Natural killer cell treated with Interleukin-12 subunit alpha and Interleukin-12 subunit beta and Interleukin-15 and Interleukin-18, amount 100 ng/mL, for 72 hours (primary cell): Measurements from ENCODE around the gene MYO5B. TPM values are rescaled to one million over a fixed set of nuclear protein-coding genes. Genes with fewer than 3 reads are reported as not detected.
"Not testable (repeated sequence)": the region's sequence is repeated elsewhere in the genome, so short reads cannot be mapped to it uniquely, and the experiment has no call there.

Experiments used
- ATAC-seq, 2 donors: fragments of 150-1000 bp; cut with Tn5 transposase in 1 of 2; sonication (Bioruptor Pico), chemical (Tn5 transposase) in 1 of 2; 2 replicates each; pipeline ENCODE4 v1.10.0; 2021
- DNase-seq: peaks from one replicate; pipeline ENCODE4 v3.0.0; 2022; ENCODE audit warnings: low spot score
- H3K27ac Mint-ChIP-seq, 2 donors: 1 replicate in 1 of 2; 2 replicates in 1 of 2; pipeline ENCODE4 v1.8.0; 2022; ENCODE audit warnings: mixed read lengths in 2 of 2, mild to moderate bottlenecking in 1 of 2, moderate library complexity in 1 of 2
- H3K27me3 Mint-ChIP-seq, 2 donors: 1 replicate in 1 of 2; 2 replicates in 1 of 2; pipeline ENCODE4 v1.8.0; 2022; ENCODE audit warnings: mixed read lengths in 2 of 2
- H3K36me3 Mint-ChIP-seq: one replicate; pipeline ENCODE4 v1.8.0; 2022; ENCODE audit warnings: mixed read lengths
- H3K4me1 Mint-ChIP-seq, 2 donors: 1 replicate in 1 of 2; 2 replicates in 1 of 2; pipeline ENCODE4 v1.8.0; 2022; ENCODE audit warnings: low read depth in 2 of 2, mixed read lengths in 2 of 2, mild to moderate bottlenecking in 1 of 2
- H3K4me3 Mint-ChIP-seq: one replicate; pipeline ENCODE4 v1.8.0; 2022; ENCODE audit warnings: mixed read lengths
- H3K9me3 Mint-ChIP-seq: 2 replicates; pipeline ENCODE4 v1.8.0; 2022; ENCODE audit warnings: mixed read lengths
- total RNA-seq, 2 donors: library from RNA; stranded (reverse); gene quantifications; one replicate each; pipeline ENCODE4 v1.2.3, GENCODE V29; 2022

Gene MYO5B
- total RNA-seq, 2 donors from 2014 or later: not detected

DNA sequence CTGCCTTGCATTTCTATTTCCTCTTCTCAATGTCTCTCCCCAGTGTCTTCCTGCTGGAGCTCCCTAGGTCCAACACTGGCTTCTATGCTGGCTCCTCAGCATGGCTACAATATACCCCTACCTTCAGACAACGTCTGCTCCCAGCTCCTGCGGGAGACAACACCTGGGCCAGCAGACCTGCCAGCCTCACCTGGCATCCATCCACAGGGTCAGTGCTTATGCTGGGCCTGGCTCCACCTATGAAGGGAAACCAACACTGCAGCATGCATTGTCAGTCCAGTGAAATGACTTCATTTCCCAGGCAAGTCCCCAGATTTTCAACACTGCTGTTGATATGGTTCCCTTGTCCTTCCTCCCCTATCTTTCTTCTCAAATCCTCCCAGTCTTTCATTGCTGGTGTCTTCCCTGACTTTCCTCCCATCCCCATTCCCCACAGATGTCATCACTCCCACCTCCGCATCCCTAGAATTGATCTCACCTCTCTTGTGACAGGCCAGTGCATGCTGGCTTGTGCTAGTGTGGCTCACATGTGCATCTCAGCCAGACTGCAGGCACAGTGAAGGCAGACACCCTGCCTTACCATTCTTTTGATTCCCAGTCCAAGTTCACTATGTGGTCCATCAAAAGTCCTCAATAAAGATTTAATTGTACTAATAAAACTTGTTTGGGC is 98.0 kb downstream of the MYO5B start:
- Mint-ChIP-seq H3K9me3 (no peaks in the 10 kb centered on the region), H3K4me1 (no peaks in the 10 kb centered on the region), H3K27me3 (peaks cover 24 to 38% of the 10 kb centered on the region in 2 donors), H3K36me3 (no peaks in the 10 kb centered on the region), H3K27ac (no peak overlapping the region), H3K4me3 (no peak overlapping the region)
- DNase-seq (no peak), ATAC-seq (peak; percentile 36 to 44)

DNA sequence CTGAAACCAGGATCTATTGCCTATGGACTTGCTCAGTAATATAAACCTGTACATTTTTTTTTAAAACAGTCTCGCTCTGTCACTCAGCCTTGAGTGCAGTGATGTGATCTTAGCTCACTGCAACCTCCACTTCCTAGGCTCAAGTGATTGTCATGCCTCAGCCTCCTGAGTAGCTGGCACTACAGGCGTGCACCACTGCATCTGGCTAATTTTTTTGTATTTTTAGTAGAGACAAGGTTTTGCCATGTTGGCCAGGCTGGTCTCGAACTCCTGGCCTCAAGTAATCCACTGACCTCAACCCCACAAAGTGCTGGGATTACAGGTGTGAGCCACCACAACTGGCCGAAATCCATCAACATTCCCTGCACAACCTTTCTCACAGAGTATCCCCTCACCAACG is 100.2 kb downstream of the MYO5B start:
- H3K9me3 Mint-ChIP-seq, ATAC-seq, H3K4me3 Mint-ChIP-seq, H3K4me1 Mint-ChIP-seq, DNase-seq, H3K36me3 Mint-ChIP-seq, H3K27ac Mint-ChIP-seq: not testable (repeated sequence)
- peaks cover 27 to 45% of the 10 kb centered on the region in 2 donors for H3K27me3 Mint-ChIP-seq

DNA sequence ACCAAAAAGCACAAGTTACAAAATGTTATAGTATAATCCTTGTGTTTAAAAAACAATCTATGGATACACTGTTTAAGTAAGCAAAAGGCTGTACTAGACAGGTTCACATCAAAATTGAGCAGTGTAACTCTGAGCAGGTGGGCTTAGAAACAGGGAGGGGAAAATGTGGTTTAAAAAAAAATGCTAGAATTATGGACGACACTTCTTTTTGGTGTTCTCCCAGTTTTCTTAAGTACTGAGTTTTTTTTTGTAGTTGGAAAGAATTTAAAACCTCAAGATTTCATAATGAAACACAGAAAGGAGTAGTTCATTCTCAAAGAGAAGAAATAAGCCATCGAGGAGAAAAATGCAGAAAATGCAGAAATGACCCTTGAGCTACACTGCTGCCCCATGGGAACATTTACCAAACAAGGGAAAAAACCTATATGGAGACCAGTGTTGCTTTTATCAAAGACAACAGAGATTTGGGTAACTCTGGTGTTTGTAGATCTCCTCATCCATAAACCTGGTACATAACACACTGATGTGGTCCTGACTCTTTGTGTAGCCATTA is 100.7 kb downstream of the MYO5B start:
- ATAC-seq (no peak), DNase-seq (no peak)
- no peaks in the 10 kb centered on the region for H3K36me3 Mint-ChIP-seq
- no peaks in the 10 kb centered on the region for H3K9me3 Mint-ChIP-seq
- H3K4me1 Mint-ChIP-seq: no peaks in the 10 kb centered on the region
- H3K4me3 Mint-ChIP-seq: no peak overlapping the region
- peaks cover 27 to 45% of the 10 kb centered on the region in 2 donors for H3K27me3 Mint-ChIP-seq
- no peak overlapping the region for H3K27ac Mint-ChIP-seq

DNA sequence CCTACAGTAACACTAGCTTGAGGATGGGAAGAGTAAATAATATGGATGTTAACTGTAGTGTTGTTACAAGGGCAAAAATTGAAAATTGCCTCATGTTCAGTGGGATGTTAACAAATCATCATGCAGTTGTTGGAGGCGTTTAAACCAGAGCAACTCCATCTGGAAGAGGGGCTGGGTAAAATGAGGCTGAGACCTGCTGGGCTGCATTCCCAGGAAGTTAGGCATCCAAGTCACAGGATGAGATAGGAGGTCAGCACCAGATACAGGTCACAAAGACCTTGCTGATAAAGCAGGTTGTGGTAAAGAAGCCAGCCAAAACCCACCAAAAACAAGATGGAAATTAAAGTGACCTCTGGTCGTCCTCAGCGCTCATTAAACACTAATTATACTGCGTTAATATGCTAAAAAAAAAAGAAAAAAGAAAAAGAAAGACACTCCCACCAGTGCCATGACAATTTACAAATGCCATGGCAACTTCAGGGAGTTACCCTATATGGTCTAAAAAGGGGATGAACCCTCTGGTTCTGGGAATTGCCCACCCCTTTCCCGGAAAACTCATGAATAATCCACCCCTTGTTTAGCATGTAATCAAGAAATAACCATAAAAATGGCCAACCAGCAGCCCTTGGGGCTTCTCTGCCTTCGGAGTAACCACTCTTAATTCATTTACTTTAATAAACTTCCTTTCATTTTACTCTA is 101.4 kb downstream of the MYO5B start:
- Mint-ChIP-seq H3K27ac (no peak overlapping the region), H3K4me3 (no peak overlapping the region), H3K9me3 (no peaks in the 10 kb centered on the region), H3K27me3 (peaks cover 27 to 45% of the 10 kb centered on the region in 2 donors), H3K36me3 (no peaks in the 10 kb centered on the region), H3K4me1 (no peaks in the 10 kb centered on the region)
- ATAC-seq (no peak), DNase-seq (no peak)

DNA sequence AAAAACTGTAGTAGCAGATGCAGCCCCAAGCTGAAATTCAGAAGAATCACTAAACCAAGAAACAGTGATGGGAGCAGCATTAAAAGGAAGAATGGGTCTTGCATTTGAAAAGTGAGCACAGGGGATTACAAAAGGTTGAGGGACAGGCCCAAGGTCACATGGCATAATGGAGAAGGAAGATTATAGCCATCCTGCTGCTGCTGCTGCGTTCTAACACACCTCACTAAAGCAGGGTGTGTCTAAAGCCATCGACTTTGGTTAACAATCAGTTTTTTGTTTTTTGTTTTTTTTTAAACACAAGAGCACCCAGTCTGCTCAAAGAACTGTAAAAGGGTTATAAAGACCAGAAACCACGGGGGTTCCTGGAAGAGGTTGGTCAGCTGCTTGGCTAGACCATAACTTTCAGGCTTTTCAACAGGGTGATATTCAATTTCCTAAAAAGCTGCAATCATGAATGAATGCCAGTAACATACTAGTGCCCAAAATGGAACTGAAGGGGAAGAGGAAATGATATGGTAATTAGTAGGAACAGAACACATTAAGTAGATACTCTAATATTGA is 102.6 kb downstream of the MYO5B start:
- ATAC-seq (no peak), DNase-seq (no peak)
- no peak overlapping the region for H3K4me3 Mint-ChIP-seq
- no peaks in the 10 kb centered on the region for H3K36me3 Mint-ChIP-seq
- no peaks in the 10 kb centered on the region for H3K9me3 Mint-ChIP-seq
- peaks cover 24 to 51% of the 10 kb centered on the region in 2 donors for H3K27me3 Mint-ChIP-seq
- no peak overlapping the region for H3K27ac Mint-ChIP-seq
- no peaks in the 10 kb centered on the region for H3K4me1 Mint-ChIP-seq

DNA sequence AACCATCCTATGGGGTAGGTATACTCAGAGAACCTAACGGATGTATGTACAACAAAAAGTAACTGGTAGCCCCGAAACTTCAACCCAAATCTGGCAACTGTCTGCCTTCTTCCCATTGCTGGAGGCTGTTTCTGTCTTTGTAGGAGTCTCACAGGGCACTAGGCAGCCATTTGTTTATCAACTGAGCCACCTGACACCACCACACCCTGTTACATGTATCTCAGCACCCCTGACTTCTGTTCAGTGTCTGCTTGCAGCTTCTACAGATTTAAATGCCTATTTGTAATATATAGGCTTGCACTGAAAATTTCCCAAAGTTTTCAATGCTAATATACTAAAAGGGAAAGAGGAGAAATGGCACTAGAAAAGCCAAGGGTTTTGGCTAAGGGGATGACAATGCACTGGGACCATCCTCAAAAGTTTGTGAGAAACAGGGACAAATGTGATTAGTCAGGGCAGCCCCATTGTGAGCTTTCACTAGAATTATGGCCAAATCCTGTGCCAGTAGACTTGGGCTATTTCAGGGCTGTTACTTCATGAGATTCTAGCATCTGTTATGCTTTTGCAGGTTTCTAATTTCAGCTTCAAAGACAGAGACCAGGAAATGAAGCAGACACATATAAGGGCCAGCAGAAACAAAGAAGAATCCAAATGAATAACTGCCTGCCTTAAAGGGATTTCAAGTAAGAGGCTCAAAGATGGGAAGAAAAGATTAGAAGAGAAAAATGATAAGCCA is 103.3 kb downstream of the MYO5B start:
- no peaks in the 10 kb centered on the region for H3K36me3 Mint-ChIP-seq
- no peaks in the 10 kb centered on the region for H3K9me3 Mint-ChIP-seq
- H3K4me3 Mint-ChIP-seq: no peak overlapping the region
- no peak for DNase-seq
- no peak overlapping the region for H3K27ac Mint-ChIP-seq
- peaks cover 20 to 44% of the 10 kb centered on the region in 2 donors for H3K27me3 Mint-ChIP-seq
- no peak for ATAC-seq
- H3K4me1 Mint-ChIP-seq: no peaks in the 10 kb centered on the region

DNA sequence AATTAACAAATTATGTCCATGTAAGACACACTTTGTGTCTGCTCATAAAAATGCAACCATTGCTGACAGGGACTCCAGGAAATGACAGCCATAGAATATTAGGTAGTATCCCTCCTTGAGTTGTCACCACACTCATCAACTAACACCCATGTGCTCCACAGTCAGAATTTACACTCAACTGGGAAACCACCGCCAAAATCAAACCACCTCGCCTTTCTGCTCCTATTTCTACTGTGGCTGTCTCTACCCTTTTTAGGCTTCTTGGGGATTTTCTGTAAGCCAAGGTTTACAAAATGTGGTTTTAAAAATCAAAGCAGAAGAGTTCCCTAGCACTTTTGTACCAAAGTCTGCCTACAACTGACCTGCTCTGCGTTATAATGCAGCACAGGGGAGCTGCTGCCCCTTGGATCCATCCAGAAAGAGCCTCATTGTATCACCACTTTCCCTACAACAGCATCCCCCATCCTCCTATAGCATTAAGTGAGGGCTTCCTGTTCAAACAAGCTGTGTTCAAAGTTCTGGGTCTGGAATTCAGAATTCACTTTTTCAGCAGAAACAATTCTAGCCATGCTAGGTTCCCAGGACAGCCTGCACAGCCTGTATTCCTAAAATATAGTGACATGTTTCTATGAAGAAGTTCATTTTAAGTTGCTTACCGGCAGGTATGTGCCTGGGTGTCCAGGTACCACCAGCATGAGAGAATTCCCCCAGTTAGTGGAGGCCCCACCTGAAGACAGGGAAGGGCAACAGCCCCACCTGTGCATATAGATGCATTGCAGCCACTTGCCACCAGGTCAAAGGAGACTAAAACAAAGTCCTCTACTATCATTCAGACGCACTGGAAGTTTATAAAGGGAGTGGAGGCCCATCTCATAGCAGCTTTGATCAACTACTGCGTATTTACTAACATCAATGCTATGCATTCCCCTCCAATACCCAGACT is 104.3 kb downstream of the MYO5B start:
- ATAC-seq (no peak), DNase-seq (no peak)
- Mint-ChIP-seq H3K36me3 (no peaks in the 10 kb centered on the region), H3K4me1 (no peaks in the 10 kb centered on the region), H3K27ac (no peak overlapping the region), H3K9me3 (no peaks in the 10 kb centered on the region), H3K4me3 (no peak overlapping the region), H3K27me3 (peaks cover 15 to 37% of the 10 kb centered on the region in 2 donors)

DNA sequence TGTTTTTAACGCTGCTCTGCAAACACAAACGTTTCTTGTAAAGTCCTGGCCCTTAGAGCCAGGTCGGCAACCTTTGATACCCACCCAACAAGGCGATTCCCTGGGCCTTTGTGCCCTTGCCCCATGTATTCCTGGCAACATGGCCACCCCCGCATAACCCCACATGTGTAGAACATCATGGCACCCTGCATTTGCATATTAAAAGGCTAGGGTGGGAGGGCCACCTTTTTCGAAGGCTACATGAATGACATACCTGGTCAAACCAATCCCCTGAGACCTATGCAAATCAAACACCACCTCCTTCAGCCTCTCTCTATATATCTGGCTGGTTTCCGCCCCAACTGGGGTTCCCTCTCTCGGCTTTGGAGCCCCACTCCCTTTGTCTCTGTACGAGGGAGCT is 105.2 kb downstream of the MYO5B start:
- ATAC-seq (no peak), DNase-seq (no peak)
- no peaks in the 10 kb centered on the region for H3K9me3 Mint-ChIP-seq
- no peak overlapping the region for H3K27ac Mint-ChIP-seq
- H3K27me3 Mint-ChIP-seq: peaks cover 13 to 37% of the 10 kb centered on the region in 2 donors
- H3K4me3 Mint-ChIP-seq: no peak overlapping the region
- H3K4me1 Mint-ChIP-seq: no peaks in the 10 kb centered on the region
- no peaks in the 10 kb centered on the region for H3K36me3 Mint-ChIP-seq

DNA sequence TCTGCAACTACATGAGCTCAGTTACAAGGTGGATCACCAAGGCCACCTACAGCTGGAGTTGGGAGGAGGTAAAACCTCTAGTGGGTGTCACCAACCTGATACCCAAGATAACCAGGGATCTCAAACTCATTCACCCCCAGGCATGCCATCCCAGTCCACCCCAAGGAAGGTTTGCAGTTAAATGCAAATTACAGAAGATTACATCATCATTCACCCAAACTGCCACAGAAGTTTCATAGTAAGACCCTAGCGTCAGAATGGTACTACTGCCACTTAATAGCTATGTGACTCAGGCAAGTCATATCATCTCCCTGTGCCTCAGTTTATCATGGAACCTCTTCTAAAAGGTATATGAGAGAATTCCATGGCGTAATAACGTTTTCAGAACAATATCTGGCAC is 111.2 kb downstream of the MYO5B start:
- no peak overlapping the region for H3K4me3 Mint-ChIP-seq
- no peaks in the 10 kb centered on the region for H3K4me1 Mint-ChIP-seq
- H3K27me3 Mint-ChIP-seq: peaks cover 15 to 18% of the 10 kb centered on the region in 2 donors
- no peaks in the 10 kb centered on the region for H3K9me3 Mint-ChIP-seq
- no peak overlapping the region for H3K27ac Mint-ChIP-seq
- DNase-seq (no peak), ATAC-seq (no peak)
- H3K36me3 Mint-ChIP-seq: no peaks in the 10 kb centered on the region

DNA sequence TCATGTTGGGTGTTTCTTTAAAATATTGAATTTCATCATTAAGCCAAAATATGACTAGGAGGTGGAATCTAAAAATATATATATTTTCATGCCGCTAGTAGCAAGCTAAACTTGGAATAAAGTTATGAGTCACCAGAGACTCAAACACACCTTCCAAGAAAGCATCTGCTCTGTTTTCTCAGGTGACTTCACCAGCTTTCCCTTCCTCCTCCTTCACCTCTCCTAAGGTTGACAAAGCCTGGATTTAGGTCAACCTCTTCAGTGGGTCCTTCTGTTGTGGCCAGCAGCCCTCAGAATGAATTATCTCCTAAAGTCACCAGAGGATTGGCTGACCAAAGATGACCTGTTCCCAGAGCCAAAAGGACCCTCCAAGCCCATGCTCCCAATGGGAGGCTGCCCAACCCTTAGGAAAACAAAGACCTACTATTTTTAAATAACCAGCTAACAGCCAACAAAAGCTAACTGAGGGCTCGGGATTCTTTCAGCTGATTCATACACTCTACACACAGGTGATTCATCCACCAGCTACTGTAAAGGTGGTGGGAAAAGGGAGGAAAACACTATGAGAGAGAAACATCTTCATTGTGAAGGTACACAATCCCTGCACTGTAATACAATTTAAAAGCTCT is 113.9 kb downstream of the MYO5B start:
- H3K27me3 Mint-ChIP-seq: peaks cover 17 to 19% of the 10 kb centered on the region in 2 donors
- no peak overlapping the region for H3K27ac Mint-ChIP-seq
- no peaks in the 10 kb centered on the region for H3K36me3 Mint-ChIP-seq
- DNase-seq: no peak
- ATAC-seq: no peak
- no peak overlapping the region for H3K4me3 Mint-ChIP-seq
- H3K9me3 Mint-ChIP-seq: no peaks in the 10 kb centered on the region
- H3K4me1 Mint-ChIP-seq: no peaks in the 10 kb centered on the region

DNA sequence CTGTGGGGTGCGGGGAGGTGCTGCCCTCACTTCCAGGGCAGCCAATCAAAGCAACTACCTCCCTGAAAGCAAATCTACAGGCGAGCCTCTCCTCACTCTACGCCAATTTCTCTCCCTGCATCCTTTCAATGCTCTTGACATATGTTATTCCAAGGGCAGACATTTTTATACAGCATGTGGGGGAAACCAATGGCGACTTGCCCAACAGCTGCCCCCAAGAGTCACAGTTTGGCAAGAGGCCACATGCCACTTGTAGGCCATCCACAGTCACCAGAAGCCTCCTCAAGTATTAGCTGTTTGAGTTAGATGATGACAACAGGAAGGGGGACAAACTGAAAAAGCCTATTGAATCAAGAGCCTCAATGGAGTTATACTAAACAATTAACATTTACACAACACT is 114.6 kb downstream of the MYO5B start:
- no peaks in the 10 kb centered on the region for H3K36me3 Mint-ChIP-seq
- DNase-seq: no peak
- peaks cover 17 to 19% of the 10 kb centered on the region in 2 donors for H3K27me3 Mint-ChIP-seq
- no peak for ATAC-seq
- H3K4me3 Mint-ChIP-seq: no peak overlapping the region
- no peaks in the 10 kb centered on the region for H3K4me1 Mint-ChIP-seq
- H3K9me3 Mint-ChIP-seq: no peaks in the 10 kb centered on the region
- H3K27ac Mint-ChIP-seq: no peak overlapping the region

DNA sequence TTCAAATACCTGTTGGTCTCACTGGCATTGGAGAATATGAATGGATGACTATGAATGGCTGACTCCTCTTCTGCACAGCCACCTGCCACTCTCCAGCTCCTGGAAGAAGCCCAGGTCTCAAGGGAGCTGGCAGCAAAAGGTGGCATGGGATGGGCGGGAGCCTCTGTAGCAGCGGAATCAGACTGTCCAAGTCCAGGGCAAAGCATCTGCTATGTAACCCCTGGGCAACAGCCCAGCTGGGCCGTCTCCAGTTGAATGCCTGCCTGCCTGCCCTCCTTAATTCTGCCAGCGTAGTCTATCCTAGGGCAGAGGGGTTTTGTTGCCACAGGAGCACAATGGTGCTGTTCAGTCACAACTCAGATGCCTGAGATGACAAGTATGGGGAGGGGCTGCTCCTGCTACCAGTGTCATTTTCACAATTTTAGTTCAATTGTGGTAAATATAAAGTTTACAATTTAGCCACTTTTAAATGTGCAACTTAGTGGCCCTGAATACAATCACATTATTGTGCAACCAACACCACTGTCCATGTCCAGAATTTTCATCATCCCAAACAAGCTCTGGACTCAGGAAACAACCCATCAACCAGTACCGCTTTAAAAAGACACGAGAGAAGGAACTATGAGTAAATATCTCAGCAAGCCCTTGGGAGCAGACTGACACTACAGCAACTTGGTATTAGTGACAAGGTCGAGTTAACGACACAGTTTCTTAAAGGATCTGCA is 115.2 kb downstream of the MYO5B start:
- no peak overlapping the region for H3K4me3 Mint-ChIP-seq
- no peak overlapping the region for H3K27ac Mint-ChIP-seq
- no peaks in the 10 kb centered on the region for H3K4me1 Mint-ChIP-seq
- DNase-seq: no peak
- no peaks in the 10 kb centered on the region for H3K36me3 Mint-ChIP-seq
- H3K27me3 Mint-ChIP-seq: peaks cover 19 to 22% of the 10 kb centered on the region in 2 donors
- peak in 1 of 2 donors; percentile 17 for ATAC-seq
- H3K9me3 Mint-ChIP-seq: no peaks in the 10 kb centered on the region
